HG02763 (cell line): ENCODE data around the gene SRGAP1.
"Not testable (repeated sequence)": the region's sequence is repeated elsewhere in the genome, so short reads cannot be mapped to it uniquely, and the experiment has no call there.

Source experiments
- ATAC-seq: cut with Tn5 transposase; IDR thresholded peaks from one replicate; pipeline ENCODE4 v1.9.1; 2021; ENCODE audit warnings: mild to moderate bottlenecking, moderate library complexity; ENCODE audit not compliant: unreplicated experiment

The SRGAP1 gene

DNA sequence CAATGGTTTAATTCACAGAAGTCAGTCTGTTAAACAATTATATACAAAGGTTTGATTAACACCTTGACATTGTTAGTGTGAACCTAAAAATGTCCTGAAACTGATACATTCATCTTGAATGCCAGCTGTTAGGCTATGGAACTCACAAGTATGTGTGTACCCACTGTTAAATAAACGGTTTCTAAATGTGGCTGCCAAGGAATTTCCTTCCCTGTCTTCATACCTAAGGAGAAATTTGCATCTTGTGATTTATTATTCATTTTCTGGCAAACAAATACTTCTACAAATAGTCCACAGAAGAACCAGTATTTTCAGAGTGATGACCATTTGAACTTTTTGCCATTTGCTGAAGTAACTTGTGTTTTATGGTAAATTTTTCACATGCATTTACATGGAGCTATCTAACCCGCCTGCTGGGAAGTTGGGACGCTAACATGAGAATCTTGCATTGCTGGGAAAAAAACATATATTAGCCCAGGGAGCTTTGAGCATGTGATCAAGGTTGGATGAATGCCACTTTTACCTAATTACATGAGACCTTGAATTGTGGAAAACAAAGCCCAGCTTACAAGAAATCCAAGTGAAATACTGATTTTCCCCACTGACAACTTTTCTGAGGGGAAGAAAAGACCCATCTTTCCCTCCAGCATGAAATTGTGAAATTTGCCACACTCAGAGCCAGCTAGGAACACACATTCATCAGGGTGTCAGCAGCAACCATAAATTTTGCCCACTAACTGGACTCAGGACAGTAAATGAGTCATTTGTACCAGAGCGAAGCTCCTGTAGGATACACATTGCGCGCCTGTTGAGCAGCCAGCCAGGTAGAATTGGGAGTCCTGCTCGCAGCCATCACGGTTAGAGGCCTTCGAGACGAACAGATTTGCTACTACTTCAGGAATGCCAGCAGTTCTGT, 259.6 kb downstream of the SRGAP1 start:
- no peak for ATAC-seq

DNA sequence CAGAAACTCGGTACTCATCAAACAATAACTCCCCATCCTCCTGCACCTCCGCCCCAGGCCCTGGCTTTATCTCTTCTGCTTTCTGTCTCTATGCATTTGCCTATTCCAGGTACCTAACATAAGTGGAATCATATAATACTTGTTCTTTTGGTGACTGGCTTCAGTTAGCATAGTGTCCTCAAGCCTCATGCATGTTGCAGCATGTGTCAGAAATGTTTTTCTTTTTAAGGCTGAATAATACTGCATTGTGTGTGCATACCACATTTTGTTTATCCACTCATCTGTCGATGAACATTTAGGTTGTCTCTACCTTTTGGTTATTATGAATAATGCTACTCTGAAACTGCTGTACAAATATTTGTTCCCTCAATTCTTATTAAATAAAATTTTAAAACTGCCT, 260.5 kb downstream of the SRGAP1 start:
- ATAC-seq: no peak

DNA sequence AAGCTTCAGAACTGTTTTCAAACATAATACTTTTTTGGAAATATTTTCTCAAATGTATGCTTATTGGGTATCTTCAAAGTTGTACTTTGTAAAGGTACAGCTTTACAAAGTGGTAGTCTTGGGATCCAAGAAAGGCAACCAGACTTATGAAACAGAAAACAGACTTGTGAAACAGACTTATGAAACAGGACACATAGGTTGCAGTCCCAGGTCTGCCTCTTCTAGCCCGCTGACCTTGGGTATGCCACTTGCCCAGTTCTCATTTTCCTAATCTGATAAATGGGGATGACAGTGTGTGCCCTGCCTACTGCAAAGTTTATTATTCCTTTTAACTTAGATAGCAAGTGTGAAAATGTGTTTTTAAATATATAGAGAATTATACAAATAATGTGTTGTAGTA, 263.3 kb downstream of the SRGAP1 start:
- ATAC-seq: no peak

DNA sequence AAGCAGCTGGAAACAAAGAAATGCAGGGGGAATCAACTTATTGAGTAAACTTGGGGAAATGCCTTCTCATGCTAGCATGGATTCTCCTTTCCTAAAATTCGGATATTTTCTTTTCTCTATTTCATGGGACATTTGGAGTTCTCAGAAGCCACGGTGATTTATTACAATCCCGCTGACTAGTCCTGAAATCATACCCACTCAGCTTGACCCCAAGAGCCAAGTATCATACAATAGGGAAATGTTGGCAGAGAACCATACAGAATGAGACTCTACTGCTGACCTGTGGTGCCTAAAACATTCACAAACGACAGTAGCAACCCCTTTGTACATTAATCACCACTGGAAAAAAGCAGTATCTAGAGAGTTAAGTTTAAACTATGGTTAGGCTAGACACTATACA, 265.2 kb downstream of the SRGAP1 start:
- no peak for ATAC-seq

DNA sequence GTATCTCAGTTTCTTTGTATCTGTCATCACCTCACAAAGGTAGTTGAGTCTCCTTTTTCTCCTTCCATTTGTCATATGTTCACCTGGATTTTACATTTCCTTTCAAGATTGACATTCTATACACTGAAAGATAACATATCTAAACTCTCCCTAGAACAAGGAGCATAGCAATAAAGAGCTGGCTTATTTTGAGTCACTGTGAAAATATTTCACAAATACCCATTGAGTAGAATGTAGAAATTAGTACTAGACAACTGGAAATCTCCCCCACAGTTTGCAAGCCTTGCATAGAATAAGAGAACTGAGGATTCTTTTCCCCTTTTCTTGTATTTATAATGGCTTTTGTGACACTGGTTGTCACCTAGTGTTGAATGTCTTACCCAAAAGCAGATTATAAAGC, 266.4 kb downstream of the SRGAP1 start:
- no peak for ATAC-seq

DNA sequence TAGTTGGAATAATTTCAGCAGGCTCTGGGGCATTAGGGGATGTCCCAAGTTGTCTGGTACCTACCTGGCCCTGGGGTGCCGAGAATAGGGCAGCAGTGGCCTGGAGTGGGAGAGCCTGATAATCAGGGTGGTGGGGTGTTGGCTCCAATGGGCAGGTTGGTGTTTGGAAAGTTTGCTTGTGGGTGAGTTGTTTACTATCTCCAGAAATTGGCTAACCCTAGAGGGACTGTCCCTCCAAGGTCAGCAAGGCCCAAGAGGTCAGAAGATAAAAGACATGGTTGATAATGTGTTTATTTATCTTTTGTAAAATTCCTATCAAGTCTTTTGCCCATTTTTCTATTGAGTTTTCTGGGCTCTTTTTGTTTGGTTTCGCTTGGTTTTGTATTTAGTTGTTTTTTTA, 272.5 kb downstream of the SRGAP1 start:
- ATAC-seq: no peak

DNA sequence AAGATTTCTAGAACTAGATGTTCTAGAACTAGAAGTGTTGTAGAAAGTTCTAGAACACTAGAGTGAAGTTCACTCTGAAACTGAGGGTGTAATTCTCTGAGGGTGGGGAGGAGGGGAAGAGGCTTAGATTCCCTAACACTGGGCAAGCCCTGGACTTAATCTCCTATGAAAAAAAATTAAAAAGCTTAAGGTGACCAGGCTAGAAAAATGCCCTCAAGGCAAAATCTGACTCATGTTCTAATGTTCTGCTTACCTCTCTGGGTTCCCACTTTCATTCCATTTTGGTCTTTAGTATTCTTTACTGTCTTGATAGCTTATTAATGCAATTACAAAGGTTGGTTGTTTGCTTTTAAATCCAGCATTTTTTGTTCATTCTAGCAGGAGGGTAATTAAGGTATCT, 276.1 kb downstream of the SRGAP1 start:
- ATAC-seq: no peak

DNA sequence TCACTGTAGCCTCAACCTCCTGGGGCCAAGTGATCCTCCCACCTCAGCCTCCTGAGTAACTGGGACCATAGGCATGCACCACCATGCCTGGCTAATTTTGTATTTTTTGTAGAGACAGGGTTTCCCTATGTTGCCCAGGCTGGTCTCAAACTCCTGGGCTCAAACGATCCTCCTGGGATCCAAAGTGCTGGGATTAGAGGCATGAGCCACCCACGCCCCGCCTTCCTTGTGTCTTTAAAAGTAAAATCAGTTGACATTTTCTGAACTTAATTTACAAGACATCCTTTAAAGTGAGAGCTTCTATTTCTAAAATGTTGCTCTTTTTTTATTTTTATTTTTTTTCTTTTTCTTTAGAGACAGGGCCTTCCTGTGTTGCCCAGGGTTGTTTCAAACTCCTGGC, 276.6 kb downstream of the SRGAP1 start:
- not testable (repeated sequence) for ATAC-seq

DNA sequence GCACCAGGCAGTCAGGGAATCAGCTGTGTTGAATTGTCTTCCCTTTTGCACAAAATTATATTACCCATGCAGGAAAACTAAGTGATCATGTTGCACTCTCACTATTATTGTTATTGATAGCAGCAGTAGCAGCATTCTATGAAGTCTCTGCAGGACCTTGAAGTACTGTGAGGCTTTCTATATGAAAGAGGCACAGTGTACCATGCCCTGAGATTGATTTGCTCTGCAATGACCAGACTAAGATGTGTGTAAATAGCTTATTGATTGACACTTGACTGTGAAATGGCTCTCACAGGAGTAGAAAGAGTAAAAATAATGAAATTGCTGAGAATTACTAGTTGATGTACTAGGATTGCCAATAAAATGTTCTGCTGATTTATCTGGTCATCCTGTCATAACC, 277.7 kb downstream of the SRGAP1 start:
- no peak for ATAC-seq

DNA sequence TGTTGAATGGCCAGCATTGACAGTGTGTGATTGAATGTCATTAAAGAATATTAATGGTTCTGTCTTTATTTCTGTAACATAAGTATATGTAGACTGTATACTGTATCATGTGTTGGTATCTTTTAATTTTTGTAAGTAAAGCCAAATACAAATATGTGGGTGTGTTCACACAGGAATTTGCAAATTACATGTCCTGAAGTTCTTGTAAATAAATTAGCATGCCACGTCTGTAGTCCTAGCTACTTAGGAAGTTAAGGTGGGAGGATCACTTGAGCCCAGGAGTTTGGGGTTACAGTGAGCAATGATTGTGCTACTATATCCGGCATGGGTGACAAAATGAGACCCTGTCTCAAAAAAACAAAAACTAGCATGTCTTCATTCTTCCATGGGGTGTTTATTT, 278.5 kb downstream of the SRGAP1 start:
- ATAC-seq: no peak

DNA sequence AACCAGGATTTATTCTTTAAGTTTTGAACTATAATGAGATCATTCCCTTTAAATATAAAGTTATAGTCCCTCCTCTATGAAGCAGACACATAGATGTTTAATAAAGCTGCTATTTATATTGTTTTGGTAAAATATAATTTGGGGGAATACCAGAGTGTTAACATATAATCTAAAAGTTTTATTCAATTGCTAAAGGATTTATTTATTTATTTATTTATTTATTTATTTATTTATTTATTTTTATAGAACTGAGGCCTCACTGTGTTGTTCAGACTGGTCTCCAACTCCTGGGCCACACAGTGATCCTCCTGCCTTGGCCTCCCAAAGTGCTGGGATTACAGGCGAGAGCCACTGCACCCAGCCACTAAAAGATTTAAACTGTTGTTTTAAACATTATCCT, 278.9 kb downstream of the SRGAP1 start:
- no peak for ATAC-seq

DNA sequence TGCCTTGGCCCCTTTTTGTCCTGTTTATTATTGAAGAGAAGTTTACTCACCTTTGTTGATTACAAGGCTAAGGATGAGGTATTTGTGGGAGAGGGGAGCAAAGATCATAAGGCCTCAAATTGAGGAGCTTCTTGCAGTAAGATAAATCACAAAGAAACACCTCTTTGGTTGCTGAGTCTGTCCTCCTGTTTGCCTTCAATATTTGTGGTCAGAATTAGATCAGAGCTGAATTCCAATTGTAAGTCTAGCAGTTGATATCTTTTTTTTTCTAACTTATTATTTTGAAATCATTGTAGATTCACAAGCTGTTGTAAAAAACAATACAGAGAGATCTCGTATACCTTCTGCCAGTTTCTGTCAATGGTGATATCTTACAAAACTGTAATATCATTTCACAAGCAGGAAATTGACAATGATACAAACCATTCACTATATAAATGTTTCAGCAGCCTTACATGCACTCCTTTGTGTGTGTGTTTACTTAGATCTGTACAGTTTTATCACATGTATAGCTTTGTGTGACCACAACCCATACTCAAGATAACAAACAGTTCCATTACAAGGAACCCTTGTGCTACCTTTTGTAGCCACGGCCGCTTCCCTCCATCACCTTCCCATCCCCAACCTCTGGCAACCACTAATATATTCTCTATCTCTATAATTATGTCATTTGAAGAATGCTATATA, 280.2 kb downstream of the SRGAP1 start:
- ATAC-seq: no peak

DNA sequence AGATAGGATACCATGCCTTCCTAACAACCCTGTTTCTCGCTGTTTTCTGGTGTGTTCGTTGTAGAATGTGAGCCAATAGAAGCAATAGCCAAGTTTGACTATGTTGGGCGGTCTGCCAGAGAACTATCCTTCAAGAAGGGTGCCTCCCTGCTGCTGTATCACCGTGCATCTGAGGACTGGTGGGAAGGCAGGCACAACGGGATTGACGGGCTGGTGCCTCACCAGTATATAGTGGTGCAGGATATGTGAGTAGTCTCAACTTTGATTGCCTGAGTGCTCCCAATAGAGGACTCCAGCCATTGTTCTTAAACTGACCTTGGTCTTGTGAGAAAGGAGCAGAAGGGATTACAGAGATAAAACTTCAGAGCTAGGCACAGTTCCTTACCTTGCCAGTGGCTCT, 281.4 kb downstream of the SRGAP1 start:
- no peak for ATAC-seq

DNA sequence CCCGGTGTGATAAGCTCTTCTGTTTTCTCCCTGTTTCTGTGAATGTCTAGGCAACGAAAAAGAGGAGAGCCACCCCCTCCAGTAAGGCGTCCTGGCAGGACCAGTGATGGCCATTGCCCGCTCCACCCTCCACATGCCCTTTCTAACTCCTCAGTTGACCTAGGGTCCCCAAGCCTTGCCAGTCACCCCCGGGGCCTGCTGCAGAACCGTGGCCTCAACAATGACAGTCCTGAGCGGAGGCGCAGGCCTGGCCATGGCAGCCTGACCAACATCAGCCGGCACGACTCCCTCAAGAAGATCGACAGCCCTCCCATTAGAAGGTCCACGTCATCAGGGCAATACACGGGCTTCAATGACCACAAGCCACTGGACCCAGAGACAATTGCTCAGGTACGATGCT, 283.3 kb downstream of the SRGAP1 start:
- no peak for ATAC-seq

DNA sequence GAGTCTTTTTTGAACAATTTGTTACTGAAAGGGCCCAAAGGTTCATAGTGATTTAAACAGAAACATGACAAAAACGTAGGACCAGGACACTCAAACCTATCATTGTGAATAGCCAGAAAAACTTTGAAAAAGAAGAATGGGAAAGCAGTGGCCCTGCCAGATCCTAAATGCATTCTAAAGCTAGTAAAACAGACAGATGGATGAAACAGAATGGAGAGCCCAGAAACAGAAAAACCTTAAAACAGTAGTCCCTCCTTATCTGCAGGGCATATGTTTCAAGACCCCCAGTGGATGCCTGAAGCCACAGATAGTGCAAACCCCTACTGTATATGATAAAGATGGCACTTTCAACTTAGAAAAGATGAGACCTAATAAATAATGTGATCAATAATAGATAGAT, 283.9 kb downstream of the SRGAP1 start:
- no peak for ATAC-seq

DNA sequence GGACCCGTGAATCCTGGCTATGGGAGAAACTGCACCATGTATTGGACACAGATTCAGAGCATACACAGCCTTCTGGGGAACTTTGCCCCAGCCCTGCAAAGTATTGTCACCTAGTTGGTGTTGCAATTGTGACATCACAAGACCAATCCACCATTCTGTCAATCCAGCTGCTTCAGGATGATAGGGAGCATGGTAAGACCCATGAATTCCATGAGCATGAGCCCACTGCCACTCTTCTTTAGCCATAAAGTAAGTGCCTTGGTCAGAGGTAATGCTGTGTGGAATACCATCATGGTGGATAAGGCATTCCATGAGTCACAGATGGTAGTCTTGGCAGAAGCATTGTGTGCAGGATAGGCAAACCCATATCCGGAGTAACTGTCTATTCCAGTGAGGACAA, 286.0 kb downstream of the SRGAP1 start:
- not testable (repeated sequence) for ATAC-seq

DNA sequence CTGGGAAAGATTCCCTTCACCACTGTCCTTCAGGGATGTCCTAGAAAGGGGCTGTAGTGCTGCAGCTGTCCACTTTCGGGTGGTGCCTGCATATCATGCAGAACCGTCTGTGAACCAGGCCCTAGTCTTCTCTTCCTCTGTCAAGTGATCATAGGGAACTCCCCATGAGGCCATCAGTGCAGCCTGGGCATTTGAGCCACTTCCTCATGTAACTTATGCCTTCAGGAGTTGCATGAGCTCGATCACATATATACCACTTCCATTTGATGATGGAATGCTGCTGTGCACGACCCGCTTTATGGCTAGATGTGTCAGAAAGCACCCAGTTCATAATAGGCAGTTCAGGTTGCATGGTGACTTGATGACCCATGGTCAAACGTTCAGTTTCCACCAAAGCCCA, 287.0 kb downstream of the SRGAP1 start:
- ATAC-seq: not testable (repeated sequence)

DNA sequence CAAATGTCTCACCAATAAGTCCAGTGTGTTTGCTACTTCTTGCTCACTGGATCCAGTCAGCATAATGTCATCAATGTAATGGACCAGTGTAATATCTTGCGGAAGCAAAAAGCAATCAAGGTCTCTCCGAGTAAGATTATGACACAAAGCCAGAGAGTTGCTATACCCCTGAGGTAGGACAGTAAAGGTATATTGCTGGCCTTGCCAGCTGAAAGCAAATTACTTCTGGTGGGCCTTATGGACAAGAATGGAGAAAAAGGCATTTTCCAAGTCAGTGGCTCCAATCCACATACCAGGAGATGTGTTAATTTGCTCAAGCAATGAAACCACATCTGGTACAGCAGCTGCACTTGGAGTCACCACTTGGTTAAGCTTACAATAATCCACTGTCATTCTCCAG, 288.2 kb downstream of the SRGAP1 start:
- ATAC-seq: not testable (repeated sequence)

DNA sequence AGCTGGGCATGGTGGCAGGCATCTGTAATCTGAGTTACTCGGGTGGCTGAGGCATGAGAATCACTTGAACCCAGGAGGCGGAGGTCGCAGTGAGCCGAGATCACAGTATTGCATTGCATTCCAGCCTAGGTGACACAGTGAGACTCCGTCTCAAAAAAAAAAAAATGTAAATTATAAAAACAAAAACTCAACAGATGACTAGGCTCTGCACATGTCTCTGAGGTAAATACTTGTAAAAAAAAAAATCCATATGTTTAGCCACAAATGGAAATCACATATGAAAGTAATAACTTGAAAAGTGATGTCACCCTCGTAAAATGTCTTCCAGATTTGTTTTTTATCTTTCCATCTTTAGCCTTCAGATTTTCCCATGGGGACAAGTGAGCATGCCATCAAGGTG, 292.6 kb downstream of the SRGAP1 start:
- no peak for ATAC-seq

DNA sequence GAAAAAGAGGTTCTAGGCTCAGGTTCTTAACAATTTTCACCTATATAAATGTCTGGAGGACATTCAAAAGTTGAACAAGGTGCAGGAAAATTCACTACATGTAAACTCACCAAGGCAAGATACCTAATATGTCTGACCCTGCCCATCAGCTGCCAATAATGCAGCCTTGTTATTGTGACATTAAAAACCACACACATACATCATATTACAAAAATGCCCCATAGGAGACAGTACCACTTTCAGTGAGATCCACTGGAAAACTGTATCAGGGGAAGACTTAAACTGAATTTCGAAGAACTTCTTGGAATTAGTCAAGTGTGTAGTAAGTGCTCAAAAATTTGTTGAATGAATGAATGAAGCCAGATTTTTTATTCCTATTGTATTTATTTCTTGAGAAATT, 294.5 kb downstream of the SRGAP1 start:
- no peak for ATAC-seq

DNA sequence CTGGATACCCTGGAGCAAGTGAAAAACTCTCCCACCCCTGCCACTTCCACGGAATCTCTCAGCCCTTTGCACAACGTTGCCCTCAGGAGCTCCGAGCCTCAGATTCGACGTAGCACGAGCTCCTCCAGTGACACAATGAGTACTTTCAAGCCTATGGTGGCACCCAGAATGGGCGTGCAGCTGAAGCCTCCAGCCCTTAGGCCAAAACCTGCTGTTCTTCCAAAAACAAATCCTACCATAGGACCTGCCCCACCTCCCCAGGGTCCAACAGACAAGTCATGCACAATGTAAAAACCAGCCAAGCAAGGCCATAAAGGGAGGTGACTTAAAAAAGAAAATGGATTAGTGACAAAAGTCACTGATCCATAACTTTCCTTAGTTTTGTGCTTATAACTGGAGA, 297.9 kb downstream of the SRGAP1 start:
- no peak for ATAC-seq

DNA sequence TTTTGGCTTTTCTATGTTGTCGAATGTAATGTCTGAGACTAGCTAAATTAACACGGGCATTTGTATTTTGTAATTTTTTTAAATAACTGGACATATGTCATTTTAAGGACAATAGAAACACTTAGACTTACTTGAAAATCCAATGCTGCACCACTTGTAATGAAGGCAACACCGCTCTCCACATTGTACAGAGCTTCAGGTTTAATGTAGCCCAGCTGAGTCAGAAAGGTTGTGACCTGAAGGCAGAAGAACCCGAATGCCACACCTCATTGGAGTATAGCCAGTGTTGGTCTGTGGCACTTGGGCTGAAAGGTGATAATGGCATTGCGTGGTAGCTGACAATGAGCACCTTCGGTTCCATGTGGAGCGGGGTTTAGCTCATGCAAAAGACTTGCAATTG, 298.3 kb downstream of the SRGAP1 start:
- no peak for ATAC-seq
